SK-N-SH treated with all-trans-retinoic acid at 6 μM for 48 hours (cell line): Measurements from ENCODE around the gene APMAP.

Experiments used
- CSRNP3 ChIP-seq: fragments of 250-450 bp; sonication (Bioruptor Pico); IDR thresholded peaks from 2 replicates; pipeline ENCODE4 v1.5.1; 2021; ENCODE audit warnings: mild to moderate bottlenecking, moderate library complexity
- PATZ1 ChIP-seq: fragments of 250-450 bp; sonication (Bioruptor Pico); IDR thresholded peaks from 2 replicates; pipeline ENCODE4 v1.8.0; 2020; ENCODE audit warnings: mild to moderate bottlenecking, moderate library complexity, borderline replicate concordance
- ZFP3 ChIP-seq: fragments of 250-450 bp; sonication (Bioruptor Pico); IDR thresholded peaks from 2 replicates; pipeline ENCODE4 v1.5.0; 2020; ENCODE audit warnings: mild to moderate bottlenecking, moderate library complexity
- ZFP30 ChIP-seq: fragments of 450-650 bp; formaldehyde crosslinking; IDR thresholded peaks from 2 replicates; pipeline ENCODE4 v1.5.0; 2022; ENCODE audit warnings: mild to moderate bottlenecking, moderate library complexity
- ZNF565 ChIP-seq: fragments of 450-650 bp; formaldehyde crosslinking; conservative IDR thresholded peaks from 2 replicates; pipeline ENCODE4 v1.5.0; 2020; ENCODE audit warnings: low read depth, mild to moderate bottlenecking, moderate library complexity
- ZNF8 ChIP-seq: fragments of 450-650 bp; formaldehyde crosslinking; IDR thresholded peaks from 2 replicates; pipeline ENCODE4 v1.5.0; 2020; ENCODE audit warnings: mild to moderate bottlenecking, moderate library complexity
- TF ChIP-seq, protein P1 (sequence below): fragments of 250-450 bp; sonication (Bioruptor Pico); IDR thresholded peaks from 2 replicates; pipeline ENCODE4 v1.5.1; 2020; ENCODE audit warnings: low read depth, mild to moderate bottlenecking, moderate library complexity
- TF ChIP-seq, protein P2 (sequence below): fragments of 250-450 bp; sonication (Bioruptor Pico); IDR thresholded peaks from 2 replicates; pipeline ENCODE4 v1.5.0; 2020; ENCODE audit warnings: mild to moderate bottlenecking, moderate library complexity
- TF ChIP-seq, protein P3 (sequence below): fragments of 250-450 bp; sonication (Bioruptor Pico); IDR thresholded peaks from 2 replicates; pipeline ENCODE4 v1.8.0; 2021; ENCODE audit warnings: low read depth, mild to moderate bottlenecking, moderate library complexity, borderline replicate concordance

DNA sequence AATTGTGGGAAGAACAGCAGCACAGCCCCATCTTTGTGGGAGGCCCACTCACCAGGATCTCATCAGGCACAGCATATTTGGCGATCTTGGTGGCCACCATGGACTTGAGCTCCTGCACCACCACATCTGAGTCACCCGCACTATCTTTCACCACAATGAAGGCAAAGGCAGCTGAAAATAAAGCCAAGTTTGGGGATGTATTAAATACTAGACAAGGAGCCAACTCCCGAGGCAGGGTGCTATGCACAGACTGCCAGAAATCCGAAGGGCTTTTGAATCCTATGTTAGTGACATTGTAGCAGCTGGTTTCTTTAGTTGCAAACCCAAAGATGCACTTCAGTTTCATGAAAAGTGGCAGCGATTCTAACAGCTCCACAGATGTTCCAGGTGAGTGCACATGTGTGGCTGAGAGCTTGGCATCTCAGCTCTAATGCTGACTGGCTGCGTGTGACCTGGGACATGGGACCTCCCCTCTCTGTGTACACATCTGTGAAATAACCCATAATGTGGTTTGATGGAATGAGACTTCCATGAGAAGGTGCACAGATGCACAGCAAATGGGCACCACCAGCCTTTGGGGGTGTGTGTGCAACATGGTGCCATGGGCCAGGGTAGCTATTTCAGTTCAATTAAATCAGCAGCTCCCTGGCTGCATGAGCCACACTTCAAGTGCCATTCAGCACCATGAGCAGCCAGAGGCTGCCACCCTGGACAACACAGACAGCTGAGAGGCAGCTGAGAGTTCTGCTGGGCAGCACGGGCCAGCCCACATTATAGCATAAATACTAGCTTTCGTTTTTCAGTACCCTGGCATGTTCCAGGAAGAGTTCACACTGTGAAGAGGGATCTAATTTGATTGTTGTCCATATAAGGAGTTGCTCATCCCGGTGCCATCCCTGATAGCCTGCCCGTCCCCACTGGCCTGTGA is 16.9 kb upstream of the APMAP start:
- TF ChIP-seq ZNF8: no peak
- TF ChIP-seq ZNF565: no peak
- TF ChIP-seq, protein P1, sequence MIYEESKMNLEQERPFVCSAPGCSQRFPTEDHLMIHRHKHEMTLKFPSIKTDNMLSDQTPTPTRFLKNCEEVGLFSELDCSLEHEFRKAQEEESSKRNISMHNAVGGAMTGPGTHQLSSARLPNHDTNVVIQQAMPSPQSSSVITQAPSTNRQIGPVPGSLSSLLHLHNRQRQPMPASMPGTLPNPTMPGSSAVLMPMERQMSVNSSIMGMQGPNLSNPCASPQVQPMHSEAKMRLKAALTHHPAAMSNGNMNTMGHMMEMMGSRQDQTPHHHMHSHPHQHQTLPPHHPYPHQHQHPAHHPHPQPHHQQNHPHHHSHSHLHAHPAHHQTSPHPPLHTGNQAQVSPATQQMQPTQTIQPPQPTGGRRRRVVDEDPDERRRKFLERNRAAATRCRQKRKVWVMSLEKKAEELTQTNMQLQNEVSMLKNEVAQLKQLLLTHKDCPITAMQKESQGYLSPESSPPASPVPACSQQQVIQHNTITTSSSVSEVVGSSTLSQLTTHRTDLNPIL: no peak
- no peak for TF ChIP-seq ZFP3
- TF ChIP-seq, protein P2, sequence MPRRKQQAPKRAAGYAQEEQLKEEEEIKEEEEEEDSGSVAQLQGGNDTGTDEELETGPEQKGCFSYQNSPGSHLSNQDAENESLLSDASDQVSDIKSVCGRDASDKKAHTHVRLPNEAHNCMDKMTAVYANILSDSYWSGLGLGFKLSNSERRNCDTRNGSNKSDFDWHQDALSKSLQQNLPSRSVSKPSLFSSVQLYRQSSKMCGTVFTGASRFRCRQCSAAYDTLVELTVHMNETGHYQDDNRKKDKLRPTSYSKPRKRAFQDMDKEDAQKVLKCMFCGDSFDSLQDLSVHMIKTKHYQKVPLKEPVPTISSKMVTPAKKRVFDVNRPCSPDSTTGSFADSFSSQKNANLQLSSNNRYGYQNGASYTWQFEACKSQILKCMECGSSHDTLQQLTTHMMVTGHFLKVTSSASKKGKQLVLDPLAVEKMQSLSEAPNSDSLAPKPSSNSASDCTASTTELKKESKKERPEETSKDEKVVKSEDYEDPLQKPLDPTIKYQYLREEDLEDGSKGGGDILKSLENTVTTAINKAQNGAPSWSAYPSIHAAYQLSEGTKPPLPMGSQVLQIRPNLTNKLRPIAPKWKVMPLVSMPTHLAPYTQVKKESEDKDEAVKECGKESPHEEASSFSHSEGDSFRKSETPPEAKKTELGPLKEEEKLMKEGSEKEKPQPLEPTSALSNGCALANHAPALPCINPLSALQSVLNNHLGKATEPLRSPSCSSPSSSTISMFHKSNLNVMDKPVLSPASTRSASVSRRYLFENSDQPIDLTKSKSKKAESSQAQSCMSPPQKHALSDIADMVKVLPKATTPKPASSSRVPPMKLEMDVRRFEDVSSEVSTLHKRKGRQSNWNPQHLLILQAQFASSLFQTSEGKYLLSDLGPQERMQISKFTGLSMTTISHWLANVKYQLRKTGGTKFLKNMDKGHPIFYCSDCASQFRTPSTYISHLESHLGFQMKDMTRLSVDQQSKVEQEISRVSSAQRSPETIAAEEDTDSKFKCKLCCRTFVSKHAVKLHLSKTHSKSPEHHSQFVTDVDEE (CRISPR knock-in tag): no peak
- TF ChIP-seq, protein P3, sequence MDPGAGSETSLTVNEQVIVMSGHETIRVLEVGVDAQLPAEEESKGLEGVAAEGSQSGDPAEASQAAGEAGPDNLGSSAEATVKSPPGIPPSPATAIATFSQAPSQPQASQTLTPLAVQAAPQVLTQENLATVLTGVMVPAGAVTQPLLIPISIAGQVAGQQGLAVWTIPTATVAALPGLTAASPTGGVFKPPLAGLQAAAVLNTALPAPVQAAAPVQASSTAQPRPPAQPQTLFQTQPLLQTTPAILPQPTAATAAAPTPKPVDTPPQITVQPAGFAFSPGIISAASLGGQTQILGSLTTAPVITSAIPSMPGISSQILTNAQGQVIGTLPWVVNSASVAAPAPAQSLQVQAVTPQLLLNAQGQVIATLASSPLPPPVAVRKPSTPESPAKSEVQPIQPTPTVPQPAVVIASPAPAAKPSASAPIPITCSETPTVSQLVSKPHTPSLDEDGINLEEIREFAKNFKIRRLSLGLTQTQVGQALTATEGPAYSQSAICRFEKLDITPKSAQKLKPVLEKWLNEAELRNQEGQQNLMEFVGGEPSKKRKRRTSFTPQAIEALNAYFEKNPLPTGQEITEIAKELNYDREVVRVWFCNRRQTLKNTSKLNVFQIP (CRISPR knock-in tag): no peak
- TF ChIP-seq ZFP30: no peak
- TF ChIP-seq PATZ1 (CRISPR knock-in tag): no peak
- no peak for TF ChIP-seq CSRNP3
